ENCODE data around the gene SSR2. TPM values are rescaled to one million over a fixed set of nuclear protein-coding genes. Genes with fewer than 3 reads are reported as not detected.
A peak's percentile ranks its signal among the peaks of the same experiment; 100 is the strongest.

SSR2 gene
- total RNA-seq, 4 donors from 2014 or later, result 97.6 to 474 (median 227) TPM

DNA sequence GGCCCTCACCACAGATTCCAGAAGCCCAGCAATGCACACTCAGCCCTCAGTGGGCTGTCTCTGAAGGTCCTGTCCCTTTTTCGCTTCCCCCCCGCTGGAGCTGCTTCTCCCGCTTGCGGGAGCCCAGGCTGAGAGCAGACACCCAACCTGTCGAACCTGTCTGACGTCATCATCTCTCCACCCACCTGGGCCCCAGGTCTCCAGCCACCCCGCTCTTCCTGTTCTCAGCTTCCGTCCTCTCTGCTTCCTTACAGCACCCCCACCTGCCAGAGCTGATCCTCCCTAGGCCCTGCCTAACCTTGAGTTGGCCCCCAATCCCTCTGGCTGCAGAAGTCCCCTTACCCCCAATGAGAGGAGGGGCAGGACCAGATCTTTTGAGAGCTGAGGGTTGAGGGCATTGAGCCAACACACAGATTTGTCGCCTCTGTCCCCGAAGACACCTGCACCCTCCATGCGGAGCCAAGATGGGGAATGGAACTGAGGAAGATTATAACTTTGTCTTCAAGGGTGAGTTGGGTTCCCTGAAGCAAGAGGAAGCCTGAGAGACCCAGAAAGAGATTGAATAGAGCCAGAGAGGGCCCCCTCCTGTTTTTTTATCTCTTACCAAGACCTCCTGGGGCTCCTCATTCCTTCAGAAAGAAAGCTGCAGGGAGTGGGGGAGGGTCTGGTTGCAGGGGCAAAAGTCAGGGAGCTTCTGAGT, 40.3 kb upstream of the SSR2 start, which contains the start of gene RAB25:
TSS of gene RAB25 (plus strand) at position 224 of the 700 bp plus-strand sequence. CDS start at position 465, 241 bp downstream.
- H3K9me3 ChIP-seq, result no peaks in the 10 kb centered on the region
- H3K27ac ChIP-seq, result no peak within 1 kb of the TSS
- peak in 1 of 2 donors; percentile 32 for TF ChIP-seq POLR2A (IDR thresholded peaks at IDR 0.05)
- TF ChIP-seq, protein P1, sequence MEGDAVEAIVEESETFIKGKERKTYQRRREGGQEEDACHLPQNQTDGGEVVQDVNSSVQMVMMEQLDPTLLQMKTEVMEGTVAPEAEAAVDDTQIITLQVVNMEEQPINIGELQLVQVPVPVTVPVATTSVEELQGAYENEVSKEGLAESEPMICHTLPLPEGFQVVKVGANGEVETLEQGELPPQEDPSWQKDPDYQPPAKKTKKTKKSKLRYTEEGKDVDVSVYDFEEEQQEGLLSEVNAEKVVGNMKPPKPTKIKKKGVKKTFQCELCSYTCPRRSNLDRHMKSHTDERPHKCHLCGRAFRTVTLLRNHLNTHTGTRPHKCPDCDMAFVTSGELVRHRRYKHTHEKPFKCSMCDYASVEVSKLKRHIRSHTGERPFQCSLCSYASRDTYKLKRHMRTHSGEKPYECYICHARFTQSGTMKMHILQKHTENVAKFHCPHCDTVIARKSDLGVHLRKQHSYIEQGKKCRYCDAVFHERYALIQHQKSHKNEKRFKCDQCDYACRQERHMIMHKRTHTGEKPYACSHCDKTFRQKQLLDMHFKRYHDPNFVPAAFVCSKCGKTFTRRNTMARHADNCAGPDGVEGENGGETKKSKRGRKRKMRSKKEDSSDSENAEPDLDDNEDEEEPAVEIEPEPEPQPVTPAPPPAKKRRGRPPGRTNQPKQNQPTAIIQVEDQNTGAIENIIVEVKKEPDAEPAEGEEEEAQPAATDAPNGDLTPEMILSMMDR (IDR thresholded peaks at IDR 0.05), result no peak
- H3K4me3 ChIP-seq, result no peak within 1 kb of the TSS
- no peaks in the 10 kb centered on the region for H3K27me3 ChIP-seq
- no peak for DNase-seq
- no peaks in the 10 kb centered on the region for H3K36me3 ChIP-seq
- intact Hi-C loops (cut with DNase I; ENCODE audit: low total_unique reads), result no loop called here
- no peaks in the 10 kb centered on the region for H3K4me1 ChIP-seq

DNA sequence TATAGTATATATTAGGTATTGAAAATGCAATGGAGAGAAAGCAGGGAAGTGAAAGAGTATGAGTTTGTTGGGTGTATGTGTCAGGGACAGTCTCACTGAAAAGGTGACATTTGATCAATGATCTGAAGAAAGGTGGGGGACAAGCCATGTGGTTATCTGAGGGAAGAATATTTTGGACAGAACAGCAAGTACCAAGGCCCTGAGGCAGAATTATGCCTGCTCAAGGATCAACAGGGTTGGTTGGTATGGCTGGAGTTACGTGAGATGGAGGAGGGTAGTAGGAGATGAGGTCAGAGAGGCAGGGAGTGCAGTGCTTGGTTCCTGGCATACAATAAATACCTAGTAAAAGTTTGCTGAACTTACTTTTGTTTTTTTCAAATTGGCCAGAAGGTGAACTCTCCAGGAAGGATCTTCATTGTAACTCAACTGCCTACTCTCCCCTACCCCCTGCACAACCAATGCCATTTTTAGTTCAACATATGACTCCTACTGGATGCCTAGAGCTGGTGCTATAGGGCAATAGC, 35.6 kb upstream of the SSR2 start:
- no peak for TF ChIP-seq POLR2A (IDR thresholded peaks at IDR 0.05)
- TF ChIP-seq, protein P1 (IDR thresholded peaks at IDR 0.05), result no peak
- Histone ChIP-seq H3K4me3 (no peak overlapping the region), H3K4me1 (no peaks in the 10 kb centered on the region), H3K9me3 (no peaks in the 10 kb centered on the region), H3K27me3 (no peaks in the 10 kb centered on the region), H3K36me3 (no peaks in the 10 kb centered on the region), H3K27ac (no peak overlapping the region)
- DNase-seq, result no peak
- intact Hi-C loops (cut with DNase I; ENCODE audit: low total_unique reads), result no loop called here

DNA sequence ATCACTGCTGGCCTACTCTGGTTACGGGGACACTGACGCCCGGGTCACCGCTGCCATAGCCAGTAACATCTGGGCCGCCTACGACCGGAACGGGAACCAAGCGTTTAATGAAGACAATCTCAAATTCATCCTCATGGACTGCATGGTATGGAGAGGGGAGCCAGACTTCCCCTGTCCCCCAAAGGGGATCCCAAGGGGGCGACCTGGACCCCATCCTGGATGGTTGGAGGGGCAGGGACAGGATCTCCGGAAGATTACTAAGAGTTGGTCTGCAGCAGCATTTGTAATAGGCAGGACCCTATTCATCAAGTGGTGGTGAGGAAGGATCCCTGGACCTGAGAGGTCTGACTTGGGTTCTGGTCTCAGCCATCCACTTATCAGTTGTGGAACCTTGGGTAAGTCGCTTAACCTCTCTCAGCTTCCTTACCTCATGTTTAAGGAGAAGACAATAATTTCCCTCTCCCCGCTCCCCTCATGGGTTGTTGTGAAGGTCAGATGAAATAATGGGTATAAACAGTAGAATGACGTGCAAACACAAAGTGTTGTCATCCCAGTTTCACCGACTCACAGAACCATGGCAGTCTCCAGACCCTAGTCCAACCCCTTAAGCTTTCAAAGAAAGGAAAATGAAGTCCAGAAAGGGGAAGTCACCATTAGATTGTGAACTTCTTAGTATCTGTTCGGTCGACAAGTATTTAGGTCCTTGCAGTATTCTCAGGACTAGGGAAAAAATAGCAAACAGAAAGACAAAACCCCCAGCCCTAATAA, 34.7 kb upstream of the SSR2 start:
- DNase-seq, result no peak

DNA sequence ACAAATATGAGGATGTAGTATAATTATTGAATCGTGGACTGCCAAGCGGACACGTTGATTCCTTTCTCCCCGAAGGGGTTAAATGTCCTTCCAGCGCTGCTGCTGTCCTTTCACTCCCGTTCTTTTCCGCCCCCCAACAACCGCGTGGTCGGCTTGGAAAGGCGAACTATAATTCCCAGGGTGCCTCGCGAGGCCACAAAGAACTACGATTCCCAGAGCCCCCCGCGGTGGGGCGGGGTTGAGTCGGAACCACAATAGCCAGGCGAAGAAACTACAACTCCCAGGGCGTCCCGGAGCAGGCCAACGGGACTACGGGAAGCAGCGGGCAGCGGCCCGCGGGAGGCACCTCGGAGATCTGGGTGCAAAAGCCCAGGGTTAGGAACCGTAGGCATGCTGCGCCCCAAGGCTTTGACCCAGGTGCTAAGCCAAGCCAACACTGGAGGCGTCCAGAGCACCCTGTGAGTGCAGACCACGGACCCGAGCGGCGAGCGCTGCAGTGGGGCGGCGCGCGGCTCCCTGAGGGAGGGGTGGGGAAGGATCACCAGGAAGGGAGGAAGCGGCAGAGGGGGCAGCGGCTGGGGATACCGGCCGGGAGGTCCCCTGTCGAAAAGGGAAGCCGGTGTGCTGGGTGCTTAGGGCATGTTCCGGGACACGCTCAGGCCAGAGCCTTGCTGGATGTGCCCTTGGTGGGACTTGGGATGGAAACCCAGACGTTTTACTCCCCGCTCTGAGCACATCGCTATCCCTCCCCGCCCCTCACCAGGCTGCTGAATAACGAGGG, 33.9 kb upstream of the SSR2 start, which contains the start of gene LAMTOR2:
TSS of gene LAMTOR2 (plus strand) at position 283 of the 781 bp plus-strand sequence. CDS start at position 391, 108 bp downstream.
- Histone ChIP-seq H3K4me3 (peak within 1 kb of the TSS; percentile 54 to 93), H3K4me1 (no peaks in the 10 kb centered on the region), H3K27me3 (no peaks in the 10 kb centered on the region), H3K9me3 (no peaks in the 10 kb centered on the region), H3K36me3 (no peaks in the 10 kb centered on the region), H3K27ac (peak within 1 kb of the TSS; percentile 93)
- DNase-seq, result peak; percentile 97 to 98
- intact Hi-C loops (cut with DNase I; ENCODE audit: low total_unique reads), result no loop called here
- TF ChIP-seq POLR2A (IDR thresholded peaks at IDR 0.05), result peak; percentile 63 to 66
- TF ChIP-seq, protein P1 (IDR thresholded peaks at IDR 0.05), result peak in 1 of 4 experiments; percentile 15

More for the DNA sequence above, 34.7 kb upstream of the SSR2 start:
- Histone ChIP-seq H3K4me3 (peak overlapping the region; percentile 54 to 93), H3K4me1 (no peaks in the 10 kb centered on the region), H3K27me3 (no peaks in the 10 kb centered on the region), H3K27ac (peak overlapping the region; percentile 93), H3K36me3 (no peaks in the 10 kb centered on the region), H3K9me3 (no peaks in the 10 kb centered on the region)
- TF ChIP-seq, protein P1 (IDR thresholded peaks at IDR 0.05), result no peak
- no peak for TF ChIP-seq POLR2A (IDR thresholded peaks at IDR 0.05)
- intact Hi-C loops (cut with DNase I; ENCODE audit: low total_unique reads), result no loop called here

All from uterus (tissue), 4 donors.